GM23338 (cell line): ENCODE data around the gene LRRC25. TPM values are rescaled to one million over a fixed set of nuclear protein-coding genes. Genes with fewer than 3 reads are reported as not detected.

Experiments
- microRNA-seq: library from miRNA; unstranded; fragments of <30 nt; microRNA quantifications from one replicate; pipeline ENCODE4, GENCODE V29; 2017
- polyA plus RNA-seq: library from polyadenylated mRNA; unstranded; fragments of >200 nt; fragmentation: Nextera tagmentation; extraction: Ambion mirVana; gene quantifications from 2 replicates; pipeline ENCODE4 v1.2.1, GENCODE V29; 2016
- small RNA-seq: library from RNA; depleted of rRNA; stranded (forward); fragments of <200 nt; gene quantifications from one replicate; pipeline ENCODE3, GENCODE V24; 2014; ENCODE audit warnings: low replicate concordance
- total RNA-seq: library from RNA; depleted of rRNA; stranded (reverse); fragments of >200 nt; shearing (Covaris generic); gene quantifications from 2 replicates; pipeline ENCODE4 v1.2.3, GENCODE V29; 2014; rRNA removed

The LRRC25 gene
- total and polyA plus RNA-seq, 2 experiments from 2014 or later, result 0.17 to 0.24 TPM

Small RNA genes within 50 kb of the gene (microRNA-seq; reads per million reads assigned to microRNA genes)
- gene MIR3189, result not detected

Small RNA genes within 50 kb of the gene (small RNA-seq; reads per million reads assigned to genes)
- not detected for gene MIR3189

Other genes starting within 250 kb of the LRRC25 start
- 37.1 and 66.6 TPM in 2 replicates for gene PIK3R2, start 244.5 kb downstream of the LRRC25 start, total RNA-seq
- 8.5 and 9.8 TPM in 2 replicates for gene PIK3R2, start 244.5 kb downstream of the LRRC25 start, polyA plus RNA-seq
- 17.1 and 27.4 TPM in 2 replicates for gene IFI30, start 223.8 kb downstream of the LRRC25 start, total RNA-seq
- 31.9 and 34.4 TPM in 2 replicates for gene IFI30, start 223.8 kb downstream of the LRRC25 start, polyA plus RNA-seq
- gene MPV17L2, start 204.4 kb downstream of the LRRC25 start, total RNA-seq, result 41.9 and 81.3 TPM in 2 replicates
- 38.7 and 40.2 TPM in 2 replicates for gene MPV17L2, start 204.4 kb downstream of the LRRC25 start, polyA plus RNA-seq
- 9.7 and 11.6 TPM in 2 replicates for gene RAB3A, start 193.6 kb downstream of the LRRC25 start, total RNA-seq
- 20.3 and 24.1 TPM in 2 replicates for gene RAB3A, start 193.6 kb downstream of the LRRC25 start, polyA plus RNA-seq
- gene PDE4C, start 171.2 kb downstream of the LRRC25 start, total RNA-seq, result 3.6 and 7.1 TPM in 2 replicates
- 1.6 and 2.5 TPM in 2 replicates for gene PDE4C, start 171.2 kb downstream of the LRRC25 start, polyA plus RNA-seq
- 0.35 and 0.89 TPM in 2 replicates for gene IQCN, start 123.2 kb downstream of the LRRC25 start, total RNA-seq
- gene IQCN, start 123.2 kb downstream of the LRRC25 start, polyA plus RNA-seq, result 0.10 TPM in 1 of 2 replicates, not detected in the other
- gene JUND, start 116.0 kb downstream of the LRRC25 start, total RNA-seq, result 154 and 181 TPM in 2 replicates
- 40.0 and 52.5 TPM in 2 replicates for gene JUND, start 116.0 kb downstream of the LRRC25 start, polyA plus RNA-seq
- 511 and 591 TPM in 2 replicates for gene LSM4, start 74.5 kb downstream of the LRRC25 start, total RNA-seq
- gene LSM4, start 74.5 kb downstream of the LRRC25 start, polyA plus RNA-seq, result 637 and 641 TPM in 2 replicates
- gene PGPEP1, start 57.0 kb downstream of the LRRC25 start, total RNA-seq, result 18.9 and 27.6 TPM in 2 replicates
- gene PGPEP1, start 57.0 kb downstream of the LRRC25 start, polyA plus RNA-seq, result 15.5 and 19.4 TPM in 2 replicates
- 15.7 and 19.8 TPM in 2 replicates for gene GDF15, start 11.5 kb downstream of the LRRC25 start, total RNA-seq
- 12.6 and 18.3 TPM in 2 replicates for gene GDF15, start 11.5 kb downstream of the LRRC25 start, polyA plus RNA-seq
- gene SSBP4, start 21.8 kb upstream of the LRRC25 start, total RNA-seq, result 42.8 and 44.4 TPM in 2 replicates
- 47.9 and 52.0 TPM in 2 replicates for gene SSBP4, start 21.8 kb upstream of the LRRC25 start, polyA plus RNA-seq
- gene ISYNA1, start 40.5 kb upstream of the LRRC25 start, total RNA-seq, result 199 and 208 TPM in 2 replicates
- 191 and 217 TPM in 2 replicates for gene ISYNA1, start 40.5 kb upstream of the LRRC25 start, polyA plus RNA-seq
- gene ELL, start 124.4 kb upstream of the LRRC25 start, total RNA-seq, result 16.2 and 20.1 TPM in 2 replicates
- gene ELL, start 124.4 kb upstream of the LRRC25 start, polyA plus RNA-seq, result 9.1 and 11.3 TPM in 2 replicates
- gene FKBP8, start 146.0 kb upstream of the LRRC25 start, total RNA-seq, result 291 and 367 TPM in 2 replicates
- 158 and 164 TPM in 2 replicates for gene FKBP8, start 146.0 kb upstream of the LRRC25 start, polyA plus RNA-seq
- gene KXD1, start 160.2 kb upstream of the LRRC25 start, total RNA-seq, result 162 and 164 TPM in 2 replicates
- gene KXD1, start 160.2 kb upstream of the LRRC25 start, polyA plus RNA-seq, result 108 and 111 TPM in 2 replicates
- gene UBA52, start 174.2 kb upstream of the LRRC25 start, total RNA-seq, result 627 and 649 TPM in 2 replicates
- 1,301 and 1,361 TPM in 2 replicates for gene UBA52, start 174.2 kb upstream of the LRRC25 start, polyA plus RNA-seq
- 121 and 124 TPM in 2 replicates for gene REX1BD, start 191.2 kb upstream of the LRRC25 start, total RNA-seq
- gene REX1BD, start 191.2 kb upstream of the LRRC25 start, polyA plus RNA-seq, result 135 and 138 TPM in 2 replicates
- gene CRLF1, start 209.2 kb upstream of the LRRC25 start, total RNA-seq, result 17.1 and 18.1 TPM in 2 replicates
- gene CRLF1, start 209.2 kb upstream of the LRRC25 start, polyA plus RNA-seq, result 19.7 and 22.9 TPM in 2 replicates
- 6.8 and 9.8 TPM in 2 replicates for gene TMEM59L, start 215.2 kb upstream of the LRRC25 start, total RNA-seq
- gene TMEM59L, start 215.2 kb upstream of the LRRC25 start, polyA plus RNA-seq, result 15.7 and 16.2 TPM in 2 replicates
- gene KLHL26, start 239.4 kb upstream of the LRRC25 start, total RNA-seq, result 11.2 and 13.7 TPM in 2 replicates
- 3.6 and 6.4 TPM in 2 replicates for gene KLHL26, start 239.4 kb upstream of the LRRC25 start, polyA plus RNA-seq